Ammon's horn (tissue), 1 donor: Measurements from ENCODE around the gene ECHDC1.

Source experiments
- DNase-seq: peaks from one replicate; pipeline ENCODE4 v3.0.0-alpha.2; 2016; ENCODE audit warnings: low spot score

Gene ECHDC1

DNA sequence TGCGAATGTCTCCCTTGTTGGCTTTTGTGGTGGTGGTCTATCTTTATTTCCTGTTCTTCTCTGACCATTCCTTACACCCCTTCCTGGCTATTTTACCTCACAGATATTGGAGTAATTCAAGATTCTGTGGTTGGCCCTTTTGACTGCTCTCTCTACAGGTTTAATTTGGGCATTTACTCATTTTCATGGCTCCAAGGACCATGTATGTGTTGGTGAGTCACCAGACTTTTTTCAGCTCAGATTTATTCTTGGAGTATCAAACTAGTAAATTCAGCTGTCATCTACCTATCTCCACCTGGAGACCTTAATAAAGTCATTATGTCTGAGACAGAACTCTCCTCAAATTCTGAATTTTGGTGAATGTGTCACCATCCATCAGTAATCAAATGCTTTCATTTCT, 61.2 kb downstream of the ECHDC1 start:
- DNase-seq, result no peak

DNA sequence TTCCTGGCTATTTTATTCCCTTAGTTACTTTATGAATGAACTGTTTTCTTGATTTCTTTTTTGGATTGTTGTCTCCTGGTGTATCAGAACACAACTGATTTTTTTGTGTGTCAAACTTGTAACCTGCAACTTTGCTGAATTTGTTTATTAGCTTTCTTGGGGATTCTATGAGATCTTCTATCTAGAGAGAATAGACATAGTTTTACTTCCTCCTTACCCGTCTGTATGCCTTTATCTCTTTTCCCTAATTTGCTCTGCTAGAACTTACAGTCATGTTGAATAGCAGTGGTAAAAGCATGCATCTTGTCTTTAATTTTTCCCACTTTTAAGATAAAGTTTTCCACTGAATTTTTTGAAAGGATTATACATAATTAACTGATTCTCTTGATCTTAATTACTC, 63.6 kb downstream of the ECHDC1 start:
- DNase-seq, result no peak

DNA sequence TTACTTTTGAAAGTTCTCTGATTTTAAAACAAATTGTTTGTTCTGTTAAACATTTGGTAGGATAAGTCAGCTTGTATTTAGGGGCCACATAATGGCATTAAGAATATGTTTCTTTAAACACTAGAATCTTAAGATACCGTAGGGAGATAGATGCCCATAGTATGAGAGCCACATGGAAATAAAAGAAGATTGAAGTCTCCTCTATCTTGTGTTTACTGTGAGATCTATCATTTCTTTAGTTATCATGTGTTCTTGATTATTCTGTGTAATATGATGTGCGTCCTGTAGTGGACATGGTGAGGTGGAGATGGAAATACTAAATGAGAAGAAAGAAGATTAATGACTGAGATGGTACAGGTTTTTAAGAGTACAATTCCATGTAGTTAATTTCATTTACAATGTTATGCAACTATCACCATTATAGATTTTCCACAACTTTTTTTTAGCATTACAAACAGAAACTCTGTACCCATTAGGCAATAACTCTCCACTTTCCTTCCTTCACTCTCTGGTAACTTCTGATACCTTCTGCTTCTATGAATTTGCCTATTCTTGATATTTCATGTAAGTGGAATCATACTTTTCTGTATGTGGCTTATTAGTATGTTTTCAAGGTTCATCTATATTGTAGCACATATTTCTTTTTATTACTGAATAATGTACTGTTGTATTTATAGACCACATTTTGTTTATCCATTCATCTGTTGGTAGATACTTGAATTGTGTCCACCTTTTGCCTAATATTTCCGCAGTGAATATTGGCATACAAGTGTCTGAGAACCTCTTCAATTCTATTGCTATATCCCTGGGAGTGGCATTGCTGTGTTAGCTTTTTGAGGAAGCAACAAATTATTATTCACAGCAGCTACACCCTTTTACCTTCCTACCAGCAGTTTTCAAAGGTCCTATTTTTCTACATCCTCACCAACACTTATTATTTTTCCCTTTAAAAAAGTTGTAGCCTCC, 65.2 kb downstream of the ECHDC1 start:
- DNase-seq, result no peak

DNA sequence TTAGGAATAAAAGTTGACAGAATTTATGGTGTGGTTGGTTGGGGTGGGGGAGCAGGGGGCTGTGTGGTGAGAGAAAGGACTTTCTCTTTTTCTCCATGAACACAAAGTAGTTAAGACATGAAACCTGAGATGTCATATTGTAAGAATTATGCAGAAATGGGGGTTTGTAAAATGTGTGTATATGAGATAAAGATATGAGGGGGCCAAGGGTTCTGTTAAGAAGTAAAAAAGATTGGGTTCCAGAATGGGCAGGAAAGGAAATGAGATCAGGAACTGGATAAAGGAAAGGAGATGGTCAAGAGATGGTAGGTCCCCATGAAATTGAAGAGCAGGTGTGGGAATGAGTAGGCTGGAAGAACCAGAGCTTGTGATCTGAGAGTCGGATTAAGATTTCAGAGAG, 67.1 kb downstream of the ECHDC1 start:
- DNase-seq, result no peak

DNA sequence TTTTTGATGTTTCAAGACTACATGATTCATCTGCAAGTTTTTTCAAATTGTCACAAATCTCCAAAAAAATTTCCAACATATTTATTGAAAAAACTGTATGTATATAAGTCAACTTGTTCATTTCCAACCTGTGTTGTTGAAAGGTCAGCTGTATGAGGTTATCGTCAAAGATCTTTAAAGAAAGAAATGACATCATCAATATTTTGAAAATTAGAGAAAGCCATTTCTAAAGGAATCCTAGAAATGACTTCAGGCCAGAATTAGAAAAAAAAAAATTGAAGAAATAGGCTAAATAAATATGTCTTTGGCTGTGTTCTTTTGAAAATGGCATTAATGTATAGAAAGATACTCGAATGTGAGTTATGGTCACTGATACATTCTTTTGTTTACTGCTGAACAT, 69.9 kb downstream of the ECHDC1 start:
- no peak for DNase-seq

DNA sequence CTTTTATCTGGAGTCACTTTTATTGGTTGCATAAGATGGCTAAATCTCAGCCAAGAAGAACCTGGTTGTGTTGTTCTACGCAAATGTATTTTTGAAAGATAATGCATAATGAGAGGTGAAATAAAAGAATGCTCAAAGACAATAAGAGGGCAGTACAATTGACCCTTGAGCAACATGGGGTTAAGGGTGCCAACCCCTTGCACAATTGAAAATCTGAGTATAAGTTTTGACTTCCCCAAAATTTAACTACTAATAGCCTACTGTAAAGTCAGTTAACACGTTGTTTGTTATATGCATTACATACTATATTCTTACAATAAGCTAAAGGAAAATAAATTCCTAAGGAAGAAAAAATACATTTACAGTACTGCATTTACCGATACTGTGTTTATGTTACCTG, 70.8 kb downstream of the ECHDC1 start:
- no peak for DNase-seq

DNA sequence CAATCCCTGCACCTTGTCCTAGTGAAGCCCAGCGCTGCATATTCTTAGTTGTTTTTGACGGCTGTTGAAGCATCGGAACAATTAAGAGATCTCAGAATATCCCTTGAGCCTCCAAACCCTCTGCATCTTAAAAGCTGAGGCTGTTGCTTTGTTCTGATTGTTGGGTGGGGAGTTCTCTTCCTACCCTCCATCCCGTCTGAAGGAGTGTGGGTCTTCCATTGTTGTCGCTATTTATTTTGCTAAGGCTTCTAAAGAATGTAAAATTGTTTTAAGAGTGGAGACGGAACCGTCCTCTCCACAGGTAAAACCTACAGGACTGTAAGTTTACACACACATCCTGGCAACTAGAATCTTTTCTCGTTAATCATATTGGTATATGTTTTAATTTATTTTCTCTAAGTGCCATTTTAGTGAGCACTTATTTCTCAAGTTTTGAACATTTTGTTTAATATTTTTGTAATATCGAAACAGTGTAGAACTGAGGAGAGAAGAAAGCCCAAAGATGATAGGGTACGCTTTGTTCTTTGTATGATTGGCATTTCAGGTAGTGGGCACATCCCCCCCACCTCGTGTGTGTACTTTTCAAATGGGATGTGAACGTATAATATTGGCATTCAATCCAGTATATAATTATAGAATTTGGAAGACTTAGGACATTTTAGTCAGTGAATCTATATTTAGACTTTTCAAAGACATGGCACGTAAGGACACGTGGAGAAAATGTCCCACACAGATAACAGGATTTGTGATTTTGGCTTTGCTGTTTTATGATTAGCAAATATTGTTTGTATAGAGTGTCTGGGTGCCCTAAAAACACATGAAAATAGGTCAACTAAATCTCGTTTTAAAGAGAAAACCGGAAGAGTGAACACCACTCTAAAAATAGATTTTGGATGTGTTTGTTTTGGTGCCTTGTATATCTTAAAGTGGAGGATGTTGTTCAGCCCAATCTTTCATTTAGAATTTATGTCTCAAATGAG, 75.5 kb downstream of the ECHDC1 start:
- DNase-seq, result no peak

DNA sequence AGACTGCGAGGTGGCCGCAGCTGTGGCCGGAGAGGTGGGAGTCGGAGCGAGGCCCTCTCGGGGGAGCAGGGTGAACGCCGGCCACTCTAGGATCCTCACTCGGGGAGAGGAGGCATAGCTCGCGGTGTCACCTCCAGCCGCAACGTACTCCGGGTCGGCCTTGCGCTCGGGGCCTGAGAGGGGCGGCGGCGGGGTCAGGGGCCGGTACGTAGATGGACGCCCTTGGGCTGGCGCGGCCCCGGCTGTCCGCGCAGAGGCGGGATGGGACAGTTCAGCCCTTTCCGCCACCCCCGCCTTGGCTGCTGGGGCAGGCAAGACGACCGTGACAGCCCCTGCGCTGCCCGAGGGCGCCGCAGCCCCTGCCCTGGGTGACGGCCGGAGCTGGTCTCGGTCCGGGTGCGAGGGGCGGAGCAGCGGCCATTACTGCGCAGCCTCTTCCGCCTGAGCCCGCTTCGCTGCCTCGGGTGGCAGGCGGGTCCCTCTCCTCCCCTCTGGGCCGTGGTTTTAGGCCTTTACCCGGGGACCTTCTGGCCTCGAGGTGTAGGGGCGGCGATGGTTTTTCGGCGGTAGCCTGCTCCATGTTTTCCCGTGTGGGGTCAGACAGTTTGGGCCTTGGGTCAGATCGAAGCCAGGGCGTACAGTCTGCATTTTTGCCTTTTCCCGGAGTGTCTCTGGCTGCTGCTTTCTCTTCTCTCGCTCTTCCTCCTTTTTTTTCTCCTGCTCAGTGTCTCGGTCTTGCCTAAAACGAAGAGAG, 76.3 kb downstream of the ECHDC1 start:
- peak; percentile 66 for DNase-seq

DNA sequence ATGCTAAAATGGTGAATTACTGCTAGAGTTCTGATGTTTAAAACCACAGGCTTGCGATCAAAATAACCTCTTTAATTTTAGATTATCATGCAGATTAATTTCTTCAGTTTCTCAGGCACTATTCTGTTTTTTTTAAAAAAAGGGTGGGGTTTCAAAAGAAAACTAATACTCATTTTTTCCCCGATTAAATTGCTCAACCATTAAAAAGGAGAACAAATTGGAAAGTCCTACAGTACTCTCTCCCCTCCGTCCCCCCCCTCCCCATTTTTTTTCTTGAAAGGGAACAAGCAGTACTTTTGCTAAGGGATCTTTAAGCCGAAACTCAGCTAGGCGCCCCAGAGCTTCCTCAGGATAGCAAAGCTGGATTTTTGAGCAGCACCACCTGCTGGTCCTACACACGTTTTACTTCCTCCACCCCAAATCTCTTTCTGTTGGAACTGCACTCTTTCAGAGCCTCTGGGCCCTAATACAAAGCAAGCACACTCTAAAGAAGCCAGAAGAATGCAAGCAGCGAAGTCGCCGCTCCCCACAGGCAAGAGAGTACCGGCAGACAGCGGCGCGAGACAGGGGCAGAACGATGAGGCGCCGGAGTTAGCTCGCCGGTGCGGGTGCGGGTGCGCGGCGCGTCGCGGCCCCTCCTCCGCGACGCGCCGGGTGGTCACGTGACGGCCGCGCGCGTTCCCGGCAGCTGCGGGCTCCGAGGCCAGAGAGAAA, 77.1 kb downstream of the ECHDC1 start, which contains the start of gene RNF146:
RNF146 (plus strand) TSS at position 687 of the 714 bp plus-strand sequence. CDS start 13,475 bp downstream, outside the sequence.
- peak; percentile 92 for DNase-seq

DNA sequence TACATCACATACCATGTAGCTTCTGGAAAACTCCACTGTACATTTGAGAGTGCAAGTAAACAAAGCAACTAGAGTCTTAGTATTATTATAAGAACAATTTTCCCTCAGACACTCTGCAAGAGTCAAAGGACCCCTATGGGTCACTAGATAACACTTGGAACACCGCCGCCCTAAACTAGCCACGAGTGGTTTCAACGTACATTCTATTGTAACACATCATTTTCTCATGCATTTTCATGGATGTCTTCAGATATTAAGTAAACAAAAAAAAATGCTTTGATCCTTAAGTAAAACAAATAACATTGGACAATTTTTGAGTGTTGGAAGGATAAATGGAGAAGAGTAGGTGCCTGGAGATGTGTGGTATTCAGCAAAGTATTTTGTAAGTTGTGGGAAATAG, 79.9 kb downstream of the ECHDC1 start:
- no peak for DNase-seq

DNA sequence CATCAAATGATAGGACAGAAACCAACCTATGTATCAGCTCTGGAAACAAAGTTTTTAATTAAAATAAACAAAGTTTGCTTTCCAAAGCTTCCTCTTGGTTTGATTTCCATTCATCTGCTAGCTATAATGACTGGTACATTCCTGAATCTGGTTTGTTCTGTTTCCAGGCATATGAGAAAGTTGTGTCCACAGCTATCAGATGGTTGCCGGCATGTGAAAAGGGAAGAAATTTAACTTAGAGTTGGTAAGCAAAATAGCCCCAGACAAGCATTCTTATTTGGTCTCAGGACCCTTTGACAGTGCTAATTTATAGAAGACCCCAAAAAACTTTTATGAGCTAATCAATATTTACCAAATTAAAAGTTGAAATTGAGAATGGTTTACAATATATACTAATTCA, 80.5 kb downstream of the ECHDC1 start:
- no peak for DNase-seq

DNA sequence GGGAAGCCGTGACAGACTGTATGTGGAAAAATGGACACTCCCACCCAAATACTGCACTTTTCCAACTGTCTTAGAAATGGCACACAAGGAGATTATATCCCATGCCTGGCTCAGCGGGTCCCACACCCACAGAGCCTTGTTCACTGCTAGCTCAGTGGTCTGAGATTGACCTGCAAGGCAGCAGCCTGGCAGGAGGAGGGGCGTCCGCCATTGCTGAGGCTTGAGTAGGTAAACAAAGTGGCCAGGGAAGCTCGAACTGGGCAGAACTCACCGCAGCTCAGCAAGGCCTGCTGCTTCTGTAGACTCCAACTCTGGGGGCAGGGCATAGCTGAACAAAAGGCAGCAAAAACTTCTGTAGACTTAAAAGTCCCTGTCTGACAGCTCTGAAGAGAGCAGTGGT, 88.1 kb downstream of the ECHDC1 start:
- DNase-seq, result no peak

DNA sequence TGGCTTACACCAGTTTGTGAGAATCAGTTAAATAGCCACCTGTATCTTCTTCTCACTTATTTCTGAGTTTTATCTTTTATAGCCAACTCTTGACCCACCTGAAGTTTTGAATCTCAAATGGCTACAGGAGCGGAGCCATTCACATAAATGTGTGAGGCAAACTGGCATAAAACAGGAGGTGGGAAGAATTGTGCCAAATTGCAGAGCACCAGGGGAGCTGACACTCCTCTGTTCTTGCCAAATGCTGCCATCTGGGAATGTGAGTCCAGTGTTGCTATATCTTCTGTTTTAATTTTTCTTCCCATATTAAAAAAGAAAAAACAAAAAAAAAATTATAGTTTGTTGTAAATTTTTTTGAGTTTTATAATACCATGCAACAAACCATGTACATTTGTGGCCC, 93.8 kb downstream of the ECHDC1 start:
- DNase-seq, result peak; percentile 41

DNA sequence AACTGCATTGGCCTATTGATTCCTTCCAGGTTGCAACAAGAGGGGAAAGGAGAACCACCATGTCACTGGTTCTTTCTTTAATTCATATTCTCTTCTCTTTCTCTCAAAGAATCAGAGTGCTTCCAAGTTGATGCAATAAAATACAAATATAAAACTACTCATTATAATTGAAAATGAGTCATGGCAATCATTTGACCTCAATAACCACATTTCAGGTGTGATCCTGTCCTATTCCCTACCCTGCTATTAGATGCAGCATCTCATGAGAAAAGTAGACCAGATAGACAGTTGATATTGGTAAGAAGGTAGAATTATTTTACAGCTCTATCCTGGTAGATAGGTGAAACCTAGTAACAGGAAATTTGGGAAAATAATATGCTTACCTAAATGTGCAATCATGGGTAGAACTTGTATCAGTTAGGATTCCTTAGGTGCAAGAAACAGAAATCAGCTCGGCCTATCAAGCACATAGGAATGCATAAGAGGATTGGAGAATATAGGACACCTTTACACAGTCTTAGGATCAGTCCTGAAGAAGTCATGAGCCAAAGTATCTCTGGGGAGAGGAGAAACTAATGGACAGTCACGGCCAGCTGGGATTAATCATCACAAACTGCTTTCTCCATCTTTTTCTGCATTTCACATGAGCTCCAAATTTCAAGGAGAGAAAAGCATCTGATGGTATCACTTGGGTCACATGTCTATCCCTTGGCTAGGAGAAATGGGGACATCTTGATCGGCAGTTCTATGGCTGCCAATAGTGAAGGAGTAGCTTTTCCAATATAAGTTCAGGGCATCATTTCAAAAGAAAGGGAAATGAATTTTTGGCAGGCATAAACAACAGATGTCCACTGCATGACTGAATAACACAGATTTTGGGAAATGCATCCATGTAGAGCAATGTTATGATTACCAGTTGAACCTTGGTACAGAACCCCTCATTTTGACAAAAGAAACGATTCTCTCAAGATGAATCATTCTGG, 96.0 kb downstream of the ECHDC1 start:
- DNase-seq, result peak; percentile 9

DNA sequence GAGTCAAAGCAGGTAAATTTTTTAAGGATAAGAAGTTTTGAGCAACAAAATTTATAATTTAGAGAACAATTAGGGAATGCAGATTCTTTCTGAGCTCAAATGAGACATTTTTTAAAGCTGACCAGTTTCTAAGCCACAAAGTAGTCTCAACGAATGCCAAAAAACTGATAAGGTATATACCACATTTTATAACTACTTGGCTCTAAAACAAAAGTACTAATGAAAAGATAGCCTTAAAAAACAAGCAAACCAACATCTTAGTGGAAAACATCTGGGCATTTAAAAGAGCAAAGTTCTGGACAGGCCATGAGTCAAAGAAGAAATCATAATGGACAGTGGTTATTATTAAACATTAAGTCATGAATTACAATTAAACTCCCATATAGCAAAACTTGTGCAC, 99.9 kb downstream of the ECHDC1 start:
- DNase-seq, result no peak
